GM19438 (cell line): ENCODE results near the gene MMAA.
"Not testable (repeated sequence)": the region's sequence is repeated elsewhere in the genome, so short reads cannot be mapped to it uniquely, and the experiment has no call there.

Experiments used
- ATAC-seq: cut with Tn5 transposase; IDR thresholded peaks from one replicate; pipeline ENCODE4 v1.9.1; 2021; ENCODE audit warnings: low read depth; ENCODE audit not compliant: unreplicated experiment

MMAA gene

DNA sequence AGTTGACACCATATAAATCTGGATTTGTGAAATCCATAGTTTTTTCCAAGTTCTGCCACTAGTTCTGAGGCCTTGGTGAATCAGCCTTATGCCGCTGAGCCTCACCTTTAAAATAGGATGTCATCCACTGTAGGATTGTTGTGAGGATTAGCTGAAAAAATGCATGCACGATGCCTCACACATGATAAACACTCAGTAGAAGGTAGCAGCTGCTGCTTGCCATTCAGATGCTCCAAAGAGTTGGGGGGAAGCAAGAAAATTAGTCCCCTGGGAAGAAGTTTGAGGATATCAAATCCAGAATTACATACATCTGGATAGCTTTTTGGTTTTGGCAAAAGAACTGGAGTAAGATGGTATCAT, 7.4 kb downstream of the MMAA start:
- ATAC-seq = no peak

GRCh38 chr4:145635117-145635516, 15.9 kb downstream of the MMAA start:
- no peak for ATAC-seq

- no peak for ATAC-seq
Observed at GRCh38 chr4:145635630-145636029, 16.4 kb downstream of the MMAA start.

- ATAC-seq = no peak
Observed at GRCh38 chr4:145639186-145639698, 20.1 kb downstream of the MMAA start.

DNA sequence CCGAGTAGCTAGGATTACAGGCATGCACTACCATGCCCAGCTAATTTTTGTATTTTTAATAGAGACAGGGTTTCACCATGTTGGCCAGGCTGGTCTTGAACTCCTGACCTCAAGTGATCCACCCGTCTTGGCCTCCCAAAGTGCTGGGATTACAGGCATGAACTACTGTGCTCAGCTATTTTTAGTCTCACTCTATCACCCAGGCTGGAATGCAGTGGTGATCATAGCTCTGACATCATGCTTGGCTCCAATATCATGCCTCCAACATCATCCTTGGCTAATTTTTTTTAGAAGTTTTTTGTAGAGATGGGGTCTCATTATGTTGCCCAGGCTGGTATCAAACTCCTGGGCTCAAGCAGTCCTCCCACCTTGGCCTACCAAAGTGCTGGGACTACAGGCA, 21.1 kb downstream of the MMAA start:
- not testable (repeated sequence) for ATAC-seq

DNA sequence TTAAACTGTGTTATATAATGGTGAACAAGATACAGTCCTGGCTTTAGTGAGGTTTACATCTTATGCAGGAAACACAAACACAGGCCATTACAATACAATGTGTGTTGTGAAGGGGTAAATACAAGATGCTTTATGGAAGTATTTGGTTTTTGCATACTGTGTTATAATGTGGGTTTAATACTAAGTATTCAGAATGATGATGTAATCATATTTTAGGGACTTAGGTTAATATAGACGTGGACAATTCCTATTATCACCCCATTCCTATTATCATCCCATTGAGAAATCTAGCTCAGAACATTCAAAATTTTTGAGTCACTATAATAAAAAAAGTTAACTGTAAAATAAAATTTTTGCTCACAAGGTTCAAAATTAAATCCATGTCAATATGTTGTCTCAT, 24.1 kb downstream of the MMAA start:
- ATAC-seq = no peak

DNA sequence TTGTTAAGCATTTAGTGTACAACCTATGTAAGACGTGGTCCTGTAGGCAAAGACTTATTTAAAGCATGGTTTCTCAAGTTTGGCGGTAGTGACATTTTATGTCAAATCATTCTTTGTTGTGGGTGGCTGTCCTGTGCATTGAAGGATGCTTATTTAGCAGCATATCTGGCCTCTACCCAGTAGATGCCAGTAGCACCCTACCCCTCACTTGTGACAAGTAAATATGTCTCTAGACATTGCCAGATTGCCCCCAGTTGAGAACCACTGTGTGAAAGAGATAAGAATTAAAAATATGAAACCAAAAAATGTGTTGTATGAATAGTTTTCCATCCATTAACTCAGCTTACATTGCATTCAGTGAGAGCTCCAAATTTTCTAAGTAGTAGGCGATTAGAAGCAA, 25.5 kb downstream of the MMAA start:
- no peak for ATAC-seq

GRCh38 chr4:145656156-145656555, 37.0 kb downstream of the MMAA start:
- ATAC-seq = no peak

DNA sequence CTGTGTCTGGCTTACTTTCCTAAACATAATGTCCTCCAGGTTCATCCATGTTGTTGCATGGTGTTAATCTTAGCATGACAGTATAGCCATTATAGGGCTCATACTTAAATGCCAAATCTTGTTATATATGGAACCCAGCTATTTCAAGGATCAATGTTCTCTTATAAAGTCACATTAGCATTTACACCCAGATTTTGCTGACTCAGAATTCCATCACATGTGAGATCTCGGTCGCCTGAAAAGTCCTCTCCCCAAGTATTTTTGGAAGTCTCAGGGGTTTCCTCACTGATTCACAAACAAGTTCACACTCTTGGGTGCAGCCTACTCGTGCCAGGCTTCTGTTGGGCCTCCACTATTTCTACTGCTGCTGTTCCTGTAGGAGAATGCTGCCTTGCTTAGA, 40.9 kb downstream of the MMAA start:
- ATAC-seq = no peak

GRCh38 chr4:145663194-145663593, 44.0 kb downstream of the MMAA start:
- ATAC-seq = no peak

DNA sequence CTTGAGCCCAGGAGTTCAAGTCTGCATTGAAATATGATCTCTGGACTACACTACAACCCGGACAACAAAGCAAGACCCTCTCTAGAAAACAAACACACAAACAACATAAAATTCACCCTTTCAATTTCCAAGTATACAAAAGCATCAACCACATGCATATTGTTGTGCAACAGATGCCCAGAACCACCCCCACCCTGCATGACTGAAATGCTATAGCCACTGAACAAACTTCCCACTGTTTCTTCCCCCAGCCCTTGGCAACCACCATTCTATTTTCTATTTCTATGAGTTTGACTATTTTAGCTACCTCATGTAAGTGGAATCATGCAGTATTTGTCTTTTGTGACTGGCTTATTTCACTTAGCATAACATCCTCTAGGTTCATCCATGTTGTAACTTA, 46.6 kb downstream of the MMAA start:
- ATAC-seq = no peak

DNA sequence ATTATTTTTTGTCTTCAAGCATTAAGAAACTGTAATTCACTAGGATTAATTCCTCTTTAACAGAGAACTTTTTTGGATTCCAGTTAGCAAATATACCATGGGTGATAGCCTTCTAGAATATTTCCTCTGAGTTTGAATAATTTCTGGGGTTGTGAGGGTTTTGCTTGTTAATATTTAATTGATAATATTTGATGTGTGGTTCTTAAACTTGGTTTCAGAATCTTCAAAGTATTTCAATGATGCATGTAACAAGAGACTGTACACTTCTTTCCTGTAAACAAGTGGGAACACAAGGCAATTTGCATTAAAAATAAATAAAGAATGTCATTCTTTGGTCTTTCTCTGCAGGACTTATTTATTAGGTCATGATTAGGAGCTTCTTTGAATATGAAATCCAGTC, 51.2 kb downstream of the MMAA start:
- no peak for ATAC-seq

DNA sequence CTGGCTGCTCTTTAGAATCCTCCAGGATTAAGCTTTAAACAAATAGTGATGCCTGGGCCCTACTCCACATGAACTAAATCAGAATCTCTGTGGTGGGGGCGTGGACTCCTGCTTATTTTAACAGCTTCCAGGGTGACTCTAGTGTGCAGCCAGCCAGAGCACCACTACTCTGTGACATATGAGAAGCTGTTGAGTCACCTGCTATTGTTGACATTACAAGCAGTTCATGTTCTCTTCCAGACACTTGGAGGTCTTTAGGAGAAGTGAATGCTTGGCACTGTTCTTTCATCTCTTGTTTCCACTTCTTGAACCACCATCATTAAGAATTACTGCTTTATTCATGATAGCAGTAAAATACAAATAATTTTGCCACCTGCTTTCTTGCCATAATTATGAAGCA, 60.3 kb downstream of the MMAA start:
- ATAC-seq = no peak

GRCh38 chr4:145679991-145680455, 60.8 kb downstream of the MMAA start, which contains the start of gene C4orf51:
Gene C4orf51, plus strand, starts transcription at chr4:145680146. Its CDS starts 58 bp downstream, at chr4:145680204.
- no peak for ATAC-seq

DNA sequence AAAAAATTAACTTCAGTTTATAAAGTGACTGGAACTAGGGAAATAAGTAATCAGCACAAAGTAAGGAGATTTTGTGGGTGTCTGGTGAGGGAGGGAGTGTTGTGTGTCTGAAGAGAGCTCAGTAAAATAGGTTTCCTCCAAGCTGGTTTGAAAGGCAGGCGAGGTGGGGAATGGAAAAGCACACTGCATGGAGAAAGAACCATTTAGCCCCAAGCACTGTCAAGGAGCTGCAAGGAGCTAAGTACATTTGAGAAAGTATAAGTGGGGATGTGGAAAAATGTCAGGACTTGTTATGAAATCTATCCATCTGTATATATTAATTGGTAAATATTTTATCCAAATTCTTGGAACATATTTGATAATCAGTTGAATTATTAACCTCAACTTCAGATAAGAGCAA, 61.7 kb downstream of the MMAA start:
- no peak for ATAC-seq

GRCh38 chr4:145681518-145681917, 62.3 kb downstream of the MMAA start:
- no peak for ATAC-seq

DNA sequence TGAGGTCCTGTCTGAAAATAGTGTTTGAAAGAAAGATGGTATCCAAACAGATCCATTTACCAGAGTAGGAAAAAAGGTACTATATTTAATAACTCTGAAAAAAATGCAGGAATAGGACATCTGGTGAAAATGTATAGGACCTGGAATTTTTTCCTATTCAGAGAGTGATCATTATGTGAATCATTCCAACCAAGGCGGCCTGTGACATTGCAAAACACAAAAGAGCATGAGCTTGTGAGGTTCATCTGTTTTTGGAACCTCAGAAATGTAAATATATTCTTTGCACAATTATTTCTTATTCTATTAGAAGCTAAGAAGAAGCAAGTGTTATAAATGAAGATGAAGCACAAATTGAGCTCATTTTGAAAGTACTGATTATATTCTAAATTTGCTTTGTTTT, 62.8 kb downstream of the MMAA start:
- ATAC-seq = no peak

- no peak for ATAC-seq
Observed at GRCh38 chr4:145686991-145687390, 67.8 kb downstream of the MMAA start.

- no peak for ATAC-seq
Observed at GRCh38 chr4:145690610-145691009, 71.4 kb downstream of the MMAA start.

- ATAC-seq = not testable (repeated sequence)
Observed at GRCh38 chr4:145691416-145691815, 72.2 kb downstream of the MMAA start.

DNA sequence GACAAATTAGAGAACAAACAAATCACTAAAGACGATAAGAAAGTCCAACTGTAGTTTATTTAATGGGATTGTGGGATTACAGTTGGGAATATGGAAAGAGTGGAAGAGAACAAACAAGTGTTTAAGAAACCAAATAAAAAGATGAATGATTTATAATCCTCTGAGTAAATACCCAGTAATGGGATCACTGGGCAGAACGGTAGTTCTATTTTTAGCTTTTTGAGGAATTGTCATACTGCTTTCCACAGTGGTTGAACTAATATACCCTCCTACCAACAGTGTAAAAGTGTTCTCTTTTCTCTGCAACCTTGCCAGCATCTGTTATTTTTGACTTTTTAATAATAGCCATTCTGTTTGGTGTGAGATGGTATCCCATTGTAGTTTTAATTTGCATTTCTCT, 75.7 kb downstream of the MMAA start:
- no peak for ATAC-seq

GRCh38 chr4:145697332-145697731, 78.1 kb downstream of the MMAA start:
- no peak for ATAC-seq

DNA sequence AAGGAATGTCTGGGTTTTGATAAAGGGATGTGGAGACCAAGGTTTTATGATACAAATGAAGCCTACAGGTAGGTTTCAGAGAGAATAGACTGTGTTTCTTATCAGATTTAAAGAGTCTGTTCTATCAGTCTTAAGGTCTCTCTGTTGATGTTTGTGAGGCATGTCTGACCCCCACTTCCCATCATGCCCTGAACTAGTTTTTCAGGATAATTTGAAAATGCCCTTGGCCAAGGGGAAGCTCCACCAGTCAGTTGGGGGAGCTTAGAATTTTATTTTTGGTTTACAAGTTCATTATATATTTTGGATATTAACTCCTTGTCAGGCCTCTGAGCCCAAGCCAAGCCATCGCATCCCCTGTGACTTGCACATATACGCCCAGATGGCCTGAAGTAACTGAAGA, 79.3 kb downstream of the MMAA start:
- ATAC-seq = no peak
